NT2/D1 (cell line): ENCODE results near the gene DYNC2H1.

Experiments
- SUZ12 ChIP-seq: IDR thresholded peaks from 2 replicates; pipeline ENCODE4 v1.6.1; 2011; ENCODE audit not compliant: insufficient read length, insufficient read depth; ENCODE audit errors: extremely low read depth
- YY1 ChIP-seq: IDR thresholded peaks from 2 replicates; pipeline ENCODE4 v1.6.1; 2011; ENCODE audit not compliant: insufficient read length, insufficient read depth
- ZNF274 ChIP-seq: IDR thresholded peaks from 2 replicates; pipeline ENCODE4 v1.6.1; 2011; ENCODE audit warnings: mild to moderate bottlenecking, low read depth, low read length

- TF ChIP-seq ZNF274 (no peak), YY1 (no peak), SUZ12 (no peak)
These were observed 388.0 kb downstream of the DYNC2H1 start for GRCh38 chr11:103497268-103497667.
